Adrenal gland (tissue), 12 donors: ENCODE measurements around the gene LRRC25. TPM values are rescaled to one million over a fixed set of nuclear protein-coding genes. Genes with fewer than 3 reads are reported as not detected.
"Not testable (repeated sequence)": the region's sequence is repeated elsewhere in the genome, so short reads cannot be mapped to it uniquely, and the experiment has no call there.

Experiments
- DNase-seq, 7 donors: peaks; one replicate each; pipeline ENCODE4 v3.0.0-alpha.2; 2019 to 2020
- H3K27ac ChIP-seq, 5 donors: fragments of 200-600 bp; sonication (generic) in 4 of 5; 1 replicate in 3 of 5; 2 replicates in 2 of 5; pipeline versions ENCODE4 v1.5.1 to v1.8.0; 2016 to 2020; ENCODE audit warnings: mild to moderate bottlenecking in 1 of 5
- H3K27me3 ChIP-seq: fragments of 200-600 bp; 2 replicates; pipeline ENCODE4 v1.8.0; 2021
- H3K36me3 ChIP-seq, 2 donors: fragments of 200-600 bp; replicated peaks in 1 of 2; 1 replicate in 1 of 2; 2 replicates in 1 of 2; pipeline versions ENCODE4 v1.5.1 to v1.8.0; 2018 to 2022
- H3K4me1 ChIP-seq, 2 donors: fragments of 200-600 bp; replicated peaks in 1 of 2; 1 replicate in 1 of 2; 2 replicates in 1 of 2; pipeline versions ENCODE4 v1.5.1 to v1.8.0; 2018 to 2021
- H3K4me3 ChIP-seq, 4 donors: fragments of 200-600 bp; sonication (generic) in 3 of 4; one replicate each; pipeline ENCODE4 v1.5.1; 2016 to 2018
- H3K9me3 ChIP-seq, 3 donors: fragments of 200-600 bp; sonication (generic) in 1 of 3; replicated peaks in 1 of 3; 1 replicate in 2 of 3; 2 replicates in 1 of 3; pipeline versions ENCODE4 v1.5.1 to v1.8.0; 2016 to 2021
- CTCF ChIP-seq, 6 experiments: fragments of 450-650 bp in 4 of 6; fragments of 200-600 bp in 2 of 6; sonication (generic) in 1 of 6; IDR thresholded peaks; 1 replicate in 5 of 6; 2 replicates in 1 of 6; pipeline versions ENCODE4 v1.5.1 to v1.8.0; 2016 to 2021; ENCODE audit warnings: antibody characterized with exemption in 6 of 6, mild to moderate bottlenecking in 2 of 6, moderate library complexity in 1 of 6
- POLR2A ChIP-seq, 2 donors: fragments of 450-650 bp; IDR thresholded peaks; one replicate each; pipeline ENCODE4 v1.6.1; 2017; ENCODE audit warnings: antibody characterized with exemption in 2 of 2, mild to moderate bottlenecking in 2 of 2, moderate library complexity in 1 of 2
- WGBS, 4 donors: extraction: QIAGEN DNeasy Blood & Tissue Kit in 2 of 4; methylation state at CpG; one replicate each; pipeline versions ENCODE4 v1.1.5 to v1.1.7; 2013 to 2017; 5-methylcytosine and 5-hydroxymethylcytosine counted together
- intact Hi-C, 2 donors: fragments of 100-400 bp; cut with DNase I; formaldehyde crosslinking; loops; one replicate each; pipeline versions ENCODE4 v1.14.1 to v1.15.0; 2022 to 2023
- polyA plus RNA-seq, 3 donors: library from polyadenylated mRNA; stranded (reverse); fragments of 200-250 nt in 2 of 3; fragments of 350-450 nt in 1 of 3; fragmentation: Illumina TruSeq in 1 of 3; extraction: RNeasy Lipid Tissue Mini Kit (QIAGEN cat#74804) in 1 of 3; gene quantifications; one replicate each; pipeline ENCODE4 v1.2.3, GENCODE V29; 2013 to 2014
- total RNA-seq, 9 donors: library from RNA; depleted of rRNA in 4 of 9; stranded (reverse); fragments of >200 nt in 4 of 9; fragments of 120-200 nt in 1 of 9; fragmentation: NEBNext Ultra II Directional in 1 of 9; extraction: Animal tissue kit (Norgen Biotek cat#: 25700) in 1 of 9; gene quantifications; one replicate each; pipeline versions ENCODE4 v1.1.0 to v1.2.4, GENCODE V29; 2013 to 2023
- donor health status: healthy with polysubstance abuse.
- donor health status: Bipolar disorder and iron deficiency.
- donor health status: DM: yes; HTN: yes; CAD: no.
- donor health status: DM: no; HTN: no; CAD: no.
- donor health status: DM: no; HTN: no; CAD: no.
- donor health status: DM: yes; HTN: yes; CAD: no.

Gene LRRC25
- total and polyA plus RNA-seq, 12 donors = 1.5 to 38.2 (median 17.0) TPM

GRCh38 chr19:18414504-18415177, 17.2 kb upstream of the LRRC25 start:
- Histone ChIP-seq H3K4me1 (peaks cover 33 to 45% of the 10 kb centered on the region in 2 donors), H3K27me3 (no peaks in the 10 kb centered on the region), H3K4me3 (peak overlapping the region in 1 of 4 donors; percentile 24), H3K9me3 (no peaks in the 10 kb centered on the region), H3K36me3 (no peaks in the 10 kb centered on the region), H3K27ac (peak overlapping the region in 4 of 5 donors; percentile 47 to 92 (median 86))
- intact Hi-C loops = loop anchor here (5.0 kb wide), 1 partner anchor 67 kb away; no protein-coding TSS in a partner anchor
- TF ChIP-seq POLR2A (IDR thresholded peaks at IDR 0.05) (no peak), CTCF (IDR thresholded peaks at IDR 0.05) (no peak)
- whole genome bisulfite sequencing, 4 donors = 9 to 12% (median 10%) methylated on average over 8 to 11 of the region's 11 CpGs
- DNase-seq = peak in 5 of 7 donors; percentile 39 to 63 (median 45)

- H3K27me3 ChIP-seq = no peaks in the 10 kb centered on the region
Measured at GRCh38 chr19:18412610-18413239, 15.3 kb upstream of the LRRC25 start.

GRCh38 chr19:18408053-18408476, 10.6 kb upstream of the LRRC25 start:
- no peak overlapping the region for H3K27ac ChIP-seq
- H3K4me3 ChIP-seq = no peak overlapping the region
- WGBS, 4 donors = 49 to 61% (median 54%) methylated on average over 7 to 10 of the region's 10 CpGs
- peak in 4 of 7 donors; percentile 56 to 72 (median 62) for DNase-seq
- intact Hi-C loops = loop anchor here in 1 of 2 donors (10.0 kb wide), 1 partner anchor 133 kb away; the partner anchor contains the start of gene IQCN
- H3K9me3 ChIP-seq = no peaks in the 10 kb centered on the region
- no peaks in the 10 kb centered on the region for H3K4me1 ChIP-seq
- TF ChIP-seq CTCF (IDR thresholded peaks at IDR 0.05) (peak in 4 of 6 experiments; percentile 51 to 60 (median 55)), POLR2A (IDR thresholded peaks at IDR 0.05) (no peak)
- H3K36me3 ChIP-seq = no peaks in the 10 kb centered on the region
- no peaks in the 10 kb centered on the region for H3K27me3 ChIP-seq

More at GRCh38 chr19:18412610-18413239, 15.3 kb upstream of the LRRC25 start:
- Histone ChIP-seq H3K27ac (no peak overlapping the region), H3K9me3 (no peaks in the 10 kb centered on the region), H3K4me3 (no peak overlapping the region), H3K4me1 (peaks cover 23 to 33% of the 10 kb centered on the region in 2 donors), H3K36me3 (no peaks in the 10 kb centered on the region)
- TF ChIP-seq CTCF (IDR thresholded peaks at IDR 0.05) (no peak), POLR2A (IDR thresholded peaks at IDR 0.05) (no peak)
- intact Hi-C loops = loop anchor here (5.0 kb wide), 1 partner anchor 65 kb away; no protein-coding TSS in a partner anchor
- 71 to 77% (median 73%) methylated on average over 16 of the region's 16 CpGs for WGBS, 4 donors
- DNase-seq = peak in 2 of 7 donors; percentile 18 to 25

GRCh38 chr19:18406749-18407148, 9.3 kb upstream of the LRRC25 start:
- intact Hi-C loops = loop anchor here in 1 of 2 donors (10.0 kb wide), 1 partner anchor 132 kb away; the partner anchor contains the start of gene IQCN
- H3K27ac ChIP-seq = no peak overlapping the region
- H3K4me3 ChIP-seq = no peak overlapping the region
- WGBS, 4 donors = 92 to 97% (median 93%) methylated on average over 9 of the region's 9 CpGs
- H3K36me3 ChIP-seq = no peaks in the 10 kb centered on the region
- DNase-seq = no peak
- H3K9me3 ChIP-seq = no peaks in the 10 kb centered on the region
- no peak for TF ChIP-seq POLR2A (IDR thresholded peaks at IDR 0.05)
- no peak for TF ChIP-seq CTCF (IDR thresholded peaks at IDR 0.05)
- no peaks in the 10 kb centered on the region for H3K27me3 ChIP-seq
- H3K4me1 ChIP-seq = no peaks in the 10 kb centered on the region

GRCh38 chr19:18405754-18406153, 8.3 kb upstream of the LRRC25 start:
- intact Hi-C loops = loop anchor here in 1 of 2 donors (10.0 kb wide), 1 partner anchor 131 kb away; the partner anchor contains the start of gene IQCN
- 83 to 92% (median 87%) methylated on average over 11 of the region's 11 CpGs for WGBS, 4 donors
- H3K36me3 ChIP-seq = not testable (repeated sequence)

GRCh38 chr19:18402455-18403248, 5.2 kb upstream of the LRRC25 start:
- not testable (repeated sequence) for H3K9me3 ChIP-seq, DNase-seq, H3K36me3 ChIP-seq, H3K4me3 ChIP-seq, H3K4me1 ChIP-seq, H3K27me3 ChIP-seq
- peak overlapping the region in 1 of 5 donors; percentile 65 for H3K27ac ChIP-seq
- intact Hi-C loops = loop anchor here in 1 of 2 donors (10.0 kb wide), 1 partner anchor 128 kb away; the partner anchor contains the start of gene IQCN
- 73 to 84% (median 76%) methylated on average over 18 of the region's 18 CpGs for WGBS, 4 donors

More at GRCh38 chr19:18405754-18406153, 8.3 kb upstream of the LRRC25 start:
- H3K4me1 ChIP-seq, H3K4me3 ChIP-seq, H3K9me3 ChIP-seq, H3K27me3 ChIP-seq, DNase-seq, H3K27ac ChIP-seq: not testable (repeated sequence)
